RCC 7860 (cell line): Measurements from ENCODE around the gene AMPH.

Experiments used
- DNase-seq: peaks from one replicate; pipeline ENCODE4 v3.0.0-alpha.2; 2015; ENCODE audit warnings: low spot score
- FAIRE-seq: peaks from 2 replicates; lab custom pipeline; 2012; peaks lifted over from hg19 to GRCh38; lab: Jason Lieb, UNC

The AMPH gene

GRCh38 chr7:38548605-38549004 lies 82.6 kb downstream of the AMPH start:
- DNase-seq (no peak), FAIRE-seq (no peak)

DNA sequence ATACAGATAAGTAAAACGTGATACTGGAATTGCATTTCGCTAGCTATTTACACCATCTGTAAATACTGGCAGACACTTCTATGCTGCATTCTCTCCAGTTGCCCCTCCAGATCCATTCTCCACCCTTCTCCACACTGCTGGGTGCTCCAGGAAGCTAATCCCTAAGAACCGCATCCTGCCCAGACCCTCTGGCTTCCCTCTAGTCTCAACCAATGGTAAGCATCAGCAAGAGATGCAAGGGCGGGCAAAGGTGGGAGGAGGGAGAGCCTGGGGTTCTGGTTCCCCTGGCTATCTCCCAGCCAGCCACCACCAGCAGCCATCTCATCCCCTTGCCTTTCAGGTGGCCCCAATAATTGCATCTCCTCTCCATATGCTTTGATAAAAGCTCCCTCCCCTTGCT lies 84.4 kb downstream of the AMPH start:
- FAIRE-seq (no peak), DNase-seq (no peak)

DNA sequence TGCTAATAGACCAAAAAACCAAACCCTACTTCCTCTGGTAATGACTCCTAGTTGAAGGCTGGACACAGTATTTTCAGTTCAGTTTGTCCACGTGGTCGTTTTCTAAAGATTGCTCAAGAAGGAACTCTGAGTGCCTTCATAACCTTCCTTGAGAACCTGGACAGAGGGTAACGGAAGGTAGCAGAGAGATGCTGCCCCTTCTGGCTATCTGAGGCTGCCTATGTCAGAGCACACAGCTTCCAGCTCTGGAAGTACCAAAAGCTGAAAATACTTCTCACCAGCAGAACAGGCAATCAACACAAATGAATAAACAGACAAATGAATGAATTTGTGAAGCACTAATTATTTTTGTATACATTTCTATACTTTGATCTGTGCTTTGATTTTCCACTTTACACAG lies 85.2 kb downstream of the AMPH start:
- no peak for DNase-seq
- no peak for FAIRE-seq

DNA sequence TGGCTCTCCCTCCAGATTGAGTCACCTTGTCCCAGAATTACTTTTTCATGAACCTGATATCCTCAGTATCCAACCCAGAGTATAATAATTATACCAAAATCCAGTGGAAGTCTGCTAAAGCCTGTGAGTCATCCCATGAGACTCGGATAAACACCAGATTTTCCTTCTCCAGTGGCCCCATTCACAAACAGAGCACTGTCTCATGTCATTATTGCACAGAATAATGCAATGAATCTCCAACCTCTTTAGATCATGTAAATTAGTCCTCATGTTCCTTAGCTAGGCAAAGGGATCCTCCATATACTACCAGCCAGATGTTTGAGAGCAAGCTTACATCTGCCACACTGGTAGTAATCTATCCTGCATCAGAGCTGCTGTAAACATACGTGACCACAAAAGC lies 89.0 kb downstream of the AMPH start:
- FAIRE-seq (no peak), DNase-seq (peak; percentile 18)

DNA sequence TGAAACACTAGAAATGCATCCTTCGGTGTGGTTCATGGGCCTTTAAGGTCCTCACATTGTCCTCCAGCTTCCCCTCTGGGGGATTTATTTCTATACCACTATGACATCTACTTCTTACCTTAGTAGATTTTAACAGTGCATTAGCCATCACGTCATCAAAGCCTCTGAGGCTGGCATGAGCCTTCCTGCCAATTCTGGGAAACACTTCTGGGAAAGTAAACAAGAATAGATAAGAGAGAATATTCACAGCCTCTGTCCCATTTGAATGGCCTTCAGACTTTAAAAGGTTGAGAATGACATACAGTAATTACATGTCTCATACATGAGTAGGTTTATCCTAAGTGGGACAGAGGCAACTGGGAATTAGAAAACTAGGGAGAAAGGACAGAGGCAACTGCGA lies 89.7 kb downstream of the AMPH start:
- no peak for DNase-seq
- no peak for FAIRE-seq

DNA sequence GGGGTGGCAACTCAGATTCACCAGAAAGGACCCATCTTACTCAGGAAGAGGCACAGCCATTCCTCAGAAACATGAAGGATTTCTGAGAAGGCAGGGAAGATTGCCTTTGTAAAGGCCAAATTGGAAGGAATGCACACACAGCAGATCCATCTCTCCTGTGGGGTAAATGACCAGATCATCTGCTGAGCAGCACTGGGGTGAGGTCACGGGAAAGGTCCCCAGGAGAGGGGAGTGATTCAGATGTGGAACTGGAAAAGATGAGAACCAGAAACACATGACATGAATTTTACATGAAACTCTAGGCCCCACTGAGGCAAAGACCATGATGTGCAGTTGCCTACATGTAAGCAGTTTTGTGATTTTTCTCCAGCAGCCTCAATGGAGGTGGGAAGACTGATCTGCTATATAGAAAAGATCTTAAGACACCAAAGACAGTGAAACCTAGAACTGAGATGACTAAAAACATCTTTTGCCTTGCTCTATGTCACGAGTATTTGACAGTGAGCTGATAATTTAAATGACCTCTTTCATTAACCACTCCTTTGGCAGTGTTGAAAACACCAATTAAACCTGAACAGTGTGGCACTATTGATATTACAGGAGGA lies 91.6 kb downstream of the AMPH start:
- DNase-seq = no peak
- no peak for FAIRE-seq

DNA sequence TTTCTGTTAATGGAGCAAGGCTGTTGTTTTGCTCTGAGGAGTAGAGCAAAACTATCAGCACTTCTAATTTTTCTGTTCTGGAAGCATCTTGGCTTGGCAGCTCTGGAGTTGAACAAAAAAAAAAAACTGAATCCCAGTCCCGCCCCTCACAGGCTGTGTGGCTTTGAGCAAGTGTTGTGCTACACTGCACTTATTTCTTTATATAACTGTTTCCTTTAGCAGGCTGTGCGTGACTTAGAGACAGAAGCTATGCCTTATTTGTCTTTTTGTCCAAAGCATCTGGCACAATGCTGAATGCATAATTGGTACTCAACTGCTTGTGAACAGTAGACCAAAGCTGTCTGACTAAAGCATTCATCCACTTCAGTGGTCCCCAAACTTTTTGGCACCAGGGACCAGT lies 96.1 kb downstream of the AMPH start:
- DNase-seq = no peak
- no peak for FAIRE-seq

DNA sequence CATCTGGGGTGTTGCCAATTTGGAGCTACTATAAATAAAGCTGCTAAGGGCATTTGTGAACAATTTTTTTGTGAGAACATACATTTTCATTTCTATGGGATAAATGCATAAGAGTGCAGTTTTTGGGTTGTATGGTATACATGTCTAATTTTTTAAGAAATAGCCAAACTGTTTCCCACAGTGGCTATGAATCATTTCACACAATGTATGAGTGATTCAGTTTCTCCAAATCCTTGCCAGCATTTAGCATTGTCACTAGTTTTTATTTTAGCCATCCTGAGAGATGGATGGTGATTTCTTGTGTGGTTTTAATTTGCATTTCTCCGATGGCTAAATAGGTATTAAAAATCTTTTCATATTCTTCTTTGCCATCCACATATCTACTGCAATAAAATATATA lies 105.3 kb downstream of the AMPH start:
- DNase-seq = no peak
- no peak for FAIRE-seq

GRCh38 chr7:38524786-38525185 lies 106.4 kb downstream of the AMPH start:
- FAIRE-seq = no peak
- peak; percentile 18 for DNase-seq

GRCh38 chr7:38520741-38521140 lies 110.4 kb downstream of the AMPH start:
- no peak for DNase-seq
- FAIRE-seq = no peak

GRCh38 chr7:38518541-38518940 lies 112.6 kb downstream of the AMPH start:
- DNase-seq (no peak), FAIRE-seq (no peak)

GRCh38 chr7:38512704-38513103 lies 118.5 kb downstream of the AMPH start:
- DNase-seq = no peak
- no peak for FAIRE-seq

GRCh38 chr7:38512291-38512690 lies 118.9 kb downstream of the AMPH start:
- FAIRE-seq (no peak), DNase-seq (no peak)

DNA sequence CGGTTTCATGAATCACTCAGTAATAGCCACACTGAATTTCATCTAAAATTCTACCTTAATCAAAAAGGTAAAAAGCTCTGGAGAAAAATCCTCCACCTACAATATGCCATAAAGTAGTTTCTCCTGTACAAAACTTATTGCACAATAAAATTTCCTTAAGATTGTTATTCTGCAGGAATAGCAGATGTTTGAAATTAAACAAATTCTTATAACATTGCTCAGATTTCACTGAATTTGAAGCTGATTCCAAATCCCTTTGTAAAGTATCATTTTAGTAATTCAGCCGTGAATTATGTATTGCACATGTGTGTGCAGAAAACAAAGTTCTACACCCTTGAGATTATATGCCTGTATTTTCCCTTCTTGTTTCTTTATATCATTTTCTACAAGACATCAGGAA lies 123.8 kb downstream of the AMPH start:
- no peak for FAIRE-seq
- DNase-seq = no peak

DNA sequence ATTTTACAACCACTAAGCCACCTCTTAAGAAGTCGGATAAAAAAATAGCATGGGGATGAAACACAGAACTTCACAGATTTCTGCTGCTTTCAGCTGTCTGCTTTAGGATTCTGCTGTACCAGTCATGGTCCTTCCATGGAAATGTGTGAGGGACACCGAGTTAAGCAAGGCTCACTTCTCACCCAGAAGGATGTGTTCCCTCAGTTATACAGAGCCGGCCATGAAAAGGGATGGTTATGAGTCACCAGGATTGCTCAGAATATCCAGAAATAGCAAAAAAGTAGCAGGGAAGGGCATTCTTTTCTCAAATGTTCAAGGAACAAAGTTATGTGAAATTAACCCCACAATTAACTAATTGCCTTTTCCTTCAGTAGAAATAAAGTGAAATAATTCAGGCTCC lies 124.4 kb downstream of the AMPH start:
- DNase-seq (no peak), FAIRE-seq (no peak)

DNA sequence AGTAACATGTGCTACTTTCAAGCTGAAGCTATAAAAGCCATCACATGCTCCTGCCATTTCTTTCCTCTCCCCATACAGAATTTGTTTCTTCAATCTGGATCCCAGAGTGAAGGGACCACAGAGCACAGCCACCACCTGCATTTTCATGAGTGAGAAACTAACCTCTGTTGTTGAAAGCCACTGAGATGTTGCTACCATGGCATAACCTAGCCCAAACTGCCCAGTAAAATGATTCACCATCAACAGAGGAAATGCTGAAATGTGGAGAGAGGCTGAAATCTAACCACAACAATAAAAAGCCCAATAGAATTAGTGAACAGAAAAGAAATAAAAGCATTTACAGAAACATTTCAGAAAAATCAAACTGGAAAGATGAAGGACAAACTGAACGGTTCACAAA lies 125.2 kb downstream of the AMPH start:
- FAIRE-seq (no peak), DNase-seq (no peak)

GRCh38 chr7:38504684-38505083 lies 126.5 kb downstream of the AMPH start:
- DNase-seq (no peak), FAIRE-seq (no peak)

DNA sequence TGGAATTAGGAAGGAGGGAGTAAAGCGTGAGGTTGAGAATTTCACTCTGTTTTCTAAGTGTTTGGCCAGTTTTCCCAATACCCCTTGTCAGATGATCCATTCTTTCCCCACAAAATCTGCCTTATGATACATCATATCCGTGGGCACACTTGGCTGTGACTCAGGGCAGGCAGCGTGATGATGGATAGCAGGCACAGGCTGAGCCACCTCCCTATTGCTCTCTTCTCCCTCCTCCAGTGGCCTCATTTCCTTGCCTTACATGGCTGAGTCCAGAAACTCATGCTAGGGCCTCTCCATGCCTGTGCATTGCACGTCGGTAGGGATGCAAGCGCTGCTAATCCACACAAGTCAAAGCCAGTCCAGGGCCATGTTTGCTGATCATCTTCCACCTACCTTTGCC lies 128.3 kb downstream of the AMPH start:
- DNase-seq (no peak), FAIRE-seq (no peak)

DNA sequence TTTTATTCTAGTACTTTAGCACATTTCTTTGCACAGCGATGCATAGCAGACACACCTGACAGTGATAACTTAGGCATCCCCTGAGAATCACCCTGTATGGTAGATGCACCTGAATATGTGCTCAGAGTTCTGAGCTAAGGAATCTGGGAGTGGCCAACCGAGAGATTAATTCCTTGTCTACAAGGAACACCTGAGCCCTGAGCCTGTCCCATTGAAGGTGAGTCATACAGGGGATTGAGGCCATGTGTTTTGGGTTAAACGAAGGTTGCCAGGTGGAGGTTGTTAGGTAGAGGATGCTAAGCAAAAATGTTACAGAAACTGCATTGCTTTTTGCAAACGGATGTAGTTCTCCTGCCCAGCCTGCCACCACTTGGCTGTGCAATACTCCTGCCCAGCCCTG lies 128.9 kb downstream of the AMPH start:
- FAIRE-seq = no peak
- no peak for DNase-seq

DNA sequence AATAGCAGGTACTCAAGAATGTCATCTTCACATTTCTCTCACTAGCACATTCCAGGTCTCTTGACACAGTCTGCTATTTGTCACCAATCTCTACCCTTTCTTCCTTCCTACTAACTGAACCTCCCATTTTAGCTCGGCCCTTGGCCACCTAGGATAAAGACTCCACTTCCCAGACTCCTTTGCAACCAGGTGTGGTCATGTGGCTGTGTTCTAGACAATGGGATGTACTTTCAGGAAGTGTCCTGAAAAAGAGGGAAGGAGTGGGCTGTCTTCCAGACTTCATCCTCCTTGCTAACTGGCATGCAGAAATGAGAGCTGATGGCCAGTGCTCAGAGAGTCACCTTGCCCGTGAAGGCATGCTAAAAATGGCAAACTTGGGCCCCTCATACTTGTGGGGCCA lies 139.2 kb downstream of the AMPH start:
- DNase-seq (no peak), FAIRE-seq (no peak)

- DNase-seq = no peak
- no peak for FAIRE-seq
Observed at GRCh38 chr7:38482521-38482920, 148.7 kb downstream of the AMPH start.

GRCh38 chr7:38481401-38481800 lies 149.8 kb downstream of the AMPH start:
- DNase-seq (no peak), FAIRE-seq (no peak)

DNA sequence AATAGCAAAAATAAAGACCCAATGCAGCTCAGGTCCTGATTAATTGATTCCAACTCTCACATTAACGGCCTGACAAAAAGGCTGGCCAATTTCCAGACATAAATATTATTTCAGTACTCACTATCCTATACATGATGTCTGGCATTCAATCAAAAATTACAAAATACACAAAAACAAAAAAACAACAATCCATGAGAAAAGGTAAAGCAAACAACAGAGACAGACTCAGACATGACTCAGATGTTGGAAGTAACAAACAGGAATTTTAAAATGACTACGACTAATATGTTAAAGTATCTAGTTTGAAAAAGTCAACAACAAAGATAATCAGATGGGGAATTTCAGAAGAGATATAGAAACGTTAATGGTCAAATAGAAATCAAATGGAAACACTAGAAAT lies 152.8 kb downstream of the AMPH start:
- DNase-seq (no peak), FAIRE-seq (no peak)

DNA sequence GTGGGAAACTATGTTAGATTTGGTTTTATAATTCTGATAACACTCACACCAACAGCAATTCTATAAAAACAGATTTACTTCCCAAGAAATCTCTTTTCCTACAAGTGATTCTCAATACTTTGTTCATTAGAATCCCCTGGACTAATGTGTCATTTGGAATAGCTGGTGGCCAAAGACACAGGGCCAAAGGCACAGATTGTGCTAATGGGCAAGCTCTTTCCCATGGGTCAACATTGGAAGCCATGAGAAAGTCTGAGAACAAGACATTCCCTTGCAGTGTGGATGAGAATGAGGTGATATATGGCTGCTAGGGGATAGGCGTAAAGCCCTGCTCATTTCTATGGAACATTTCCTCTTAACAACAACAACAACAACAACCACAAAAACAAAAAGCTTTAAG lies 153.8 kb downstream of the AMPH start:
- no peak for FAIRE-seq
- DNase-seq = no peak
